ENCODE measurements around the gene MTLN.
"Not testable (repeated sequence)": the region's sequence is repeated elsewhere in the genome, so short reads cannot be mapped to it uniquely, and the experiment has no call there.

The MTLN gene

DNA sequence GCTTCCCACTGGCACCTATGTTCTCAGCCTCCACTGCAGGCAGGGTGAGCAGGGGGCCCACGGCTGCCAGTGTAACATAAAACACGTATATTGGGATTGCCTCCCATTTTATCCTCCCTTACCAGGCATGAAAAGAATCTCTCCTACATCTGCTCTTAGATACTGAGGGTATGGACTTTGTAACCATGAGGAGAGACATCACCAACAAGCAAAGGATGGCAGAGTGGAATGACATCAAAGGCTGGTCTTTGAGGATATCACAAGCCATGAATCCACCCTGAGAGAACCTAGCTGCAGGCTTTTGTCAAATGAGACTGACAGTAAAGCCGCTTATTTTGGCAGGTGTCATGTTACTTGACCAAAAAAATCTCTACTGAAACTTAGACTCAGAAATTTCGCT is 14.9 kb downstream of the MTLN start:
- DNase-seq: no peak

GRCh38 chr2:110190169-110190568 is 22.2 kb downstream of the MTLN start:
- DNase-seq: not testable (repeated sequence)

- no peak for DNase-seq
These were observed 29.9 kb downstream of the MTLN start for GRCh38 chr2:110182449-110182848.

DNA sequence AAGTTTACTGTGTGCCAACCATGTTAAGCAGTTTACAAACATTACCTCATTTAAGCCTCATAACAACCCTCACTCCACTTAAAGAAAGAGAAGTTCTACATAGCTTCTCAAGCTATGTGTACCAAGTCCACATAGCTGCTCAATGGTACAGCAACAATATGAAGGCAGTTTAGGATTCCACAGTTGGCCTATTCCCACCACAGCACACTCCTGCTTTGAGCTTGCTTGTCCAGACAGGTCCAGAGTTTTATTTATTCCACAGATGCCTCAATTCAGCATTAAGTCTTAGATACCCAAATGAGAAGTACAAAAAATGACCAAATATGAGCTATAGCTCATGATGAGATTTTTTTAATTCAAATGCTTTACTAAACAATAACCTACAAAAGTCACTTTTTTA is 32.3 kb downstream of the MTLN start:
- DNase-seq: no peak

- no peak for DNase-seq
These were observed 38.8 kb downstream of the MTLN start for GRCh38 chr2:110173523-110173922.

DNA sequence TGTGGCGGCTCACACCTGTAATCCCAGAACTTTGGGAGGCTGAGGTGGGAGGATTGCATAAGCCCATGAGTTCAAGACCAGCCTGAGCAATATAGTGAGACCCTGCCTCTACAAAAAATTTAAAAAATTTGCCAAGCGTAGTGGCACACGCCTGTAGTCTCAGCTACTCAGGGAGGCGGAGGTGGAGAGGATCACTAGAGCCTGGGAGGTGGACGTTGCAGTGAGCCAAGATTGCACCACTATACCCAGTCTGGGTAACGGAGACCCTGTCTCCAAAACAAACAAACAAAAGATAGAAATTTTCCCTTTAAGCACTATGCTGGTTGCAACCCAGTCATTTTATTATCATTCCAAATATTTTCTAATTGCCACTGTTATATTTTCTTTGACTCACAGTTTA is 39.8 kb downstream of the MTLN start:
- DNase-seq: no peak

- DNase-seq: no peak
These were observed 42.2 kb downstream of the MTLN start for GRCh38 chr2:110170102-110170501.

DNA sequence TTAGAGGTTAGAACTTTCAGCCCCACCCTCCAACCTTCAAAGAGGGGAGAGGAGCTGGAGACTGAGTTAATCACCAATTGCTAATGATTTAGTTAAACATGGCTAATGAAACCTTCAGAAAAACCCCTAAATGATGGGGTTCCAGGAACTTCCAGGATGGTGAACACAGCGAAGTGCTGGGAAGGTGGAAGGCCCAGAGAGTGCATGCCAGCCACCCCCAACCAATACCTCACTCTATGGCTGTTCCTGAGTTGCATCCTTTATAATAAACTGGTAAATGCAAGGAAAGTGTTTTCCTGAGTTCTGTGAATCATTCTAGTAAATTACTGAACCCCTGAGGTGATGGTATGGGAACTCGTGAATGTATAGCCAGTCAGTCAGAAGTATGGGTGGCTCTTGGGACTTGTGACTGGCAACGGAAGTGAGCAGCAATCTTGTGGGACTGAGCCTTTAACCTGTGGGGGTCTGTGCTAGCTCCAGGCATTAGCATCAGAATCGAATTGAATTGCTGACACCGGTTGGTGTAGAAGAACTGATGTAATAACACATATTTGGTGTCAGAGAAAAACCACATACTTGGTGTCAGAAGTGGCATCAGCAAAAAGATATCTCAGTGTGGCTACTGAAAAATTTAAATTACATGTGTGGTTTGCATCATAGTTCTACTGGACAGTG is 44.9 kb downstream of the MTLN start:
- no peak for DNase-seq

DNA sequence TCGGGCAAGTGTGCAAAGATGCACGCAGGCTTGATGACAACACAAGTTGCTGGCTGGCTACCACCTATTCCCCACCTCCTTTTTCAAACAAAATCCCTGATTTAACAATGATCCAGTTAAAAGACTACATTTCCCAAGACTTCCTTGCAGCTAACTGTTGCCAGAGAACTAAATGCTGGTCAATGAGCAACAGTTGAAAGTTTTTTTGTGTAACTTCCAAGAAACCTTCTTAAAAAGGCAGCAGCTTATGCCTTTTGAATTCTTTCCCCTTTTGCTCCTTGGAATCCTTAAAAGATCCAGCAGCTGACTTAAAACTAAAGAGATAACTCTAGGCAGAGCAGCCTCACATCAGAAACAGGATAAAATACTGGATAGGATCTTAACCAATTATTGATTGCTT is 46.1 kb downstream of the MTLN start:
- no peak for DNase-seq

Data from activated CD4-positive, alpha-beta T cell treated with anti-CD3 and anti-CD28 coated beads for 48 hours (primary cell).